ENCODE measurements around the gene BCL2.

BCL2 gene

GRCh38 chr18:63180321-63180720 lies 139.2 kb downstream of the BCL2 start:
- Histone ChIP-seq H2BK120ac (ENCODE audit: insufficient read depth, low read length, poor library complexity) (no peak overlapping the region), H2AFZ (ENCODE audit: insufficient read depth, low read length, poor library complexity) (no peak overlapping the region), H4K8ac (ENCODE audit: low read depth, low read length) (no peak overlapping the region), H3K79me2 (ENCODE audit: control insufficient read depth, insufficient read depth, low read length, poor library complexity) (no peaks in the 10 kb centered on the region), H4K91ac (ENCODE audit: low read depth, low read length) (no peak overlapping the region), H4K12ac (ENCODE audit: low read depth, low read length) (no peak overlapping the region), H3K18ac (ENCODE audit: low read length) (no peak overlapping the region), H3K4ac (ENCODE audit: low read depth, low read length) (no peak overlapping the region), H3K4me2 (ENCODE audit: low read length) (no peak overlapping the region), H2BK12ac (ENCODE audit: low read length) (no peak overlapping the region), H3K36me3 (ENCODE audit: control insufficient read depth in 1 of 2, insufficient read depth in 2 of 2, low read length in 2 of 2) (no peaks in the 10 kb centered on the region), H2AK5ac (ENCODE audit: low read length) (no peak overlapping the region), H3K4me1 (ENCODE audit: control insufficient read depth in 1 of 2, insufficient read depth in 2 of 2, low read length in 2 of 2) (peaks cover 0 to 5% of the 10 kb centered on the region in 2 experiments), H2BK5ac (ENCODE audit: low read depth, low read length, poor library complexity) (no peak overlapping the region), H3K9me3 (ENCODE audit: insufficient read depth, low read depth, low read length) (no peaks in the 10 kb centered on the region), H3K9ac (ENCODE audit: low read length) (no peak overlapping the region), H3K79me1 (ENCODE audit: low read length) (no peaks in the 10 kb centered on the region), H3K23ac (ENCODE audit: low read length) (no peak overlapping the region), H3K27ac (ENCODE audit: low read depth, low read length) (no peak overlapping the region), H3K27me3 (ENCODE audit: insufficient read depth, low read length) (no peaks in the 10 kb centered on the region), H3K4me3 (ENCODE audit: low read depth, low read length) (no peak overlapping the region), H3K14ac (ENCODE audit: low read length) (no peak overlapping the region)
- no CpG with 5 or more reads among the region's 11 CpGs for WGBS (ENCODE audit: extremely low coverage, insufficient coverage, insufficient read length)
- DNase-seq: no peak

GRCh38 chr18:63179422-63179821 lies 140.1 kb downstream of the BCL2 start:
- H2AK5ac ChIP-seq (ENCODE audit: low read length): no peak overlapping the region
- H2BK5ac ChIP-seq (ENCODE audit: low read depth, low read length, poor library complexity): no peak overlapping the region
- no peak overlapping the region for H2BK12ac ChIP-seq (ENCODE audit: low read length)
- H4K91ac ChIP-seq (ENCODE audit: low read depth, low read length): no peak overlapping the region
- H2AFZ ChIP-seq (ENCODE audit: insufficient read depth, low read length, poor library complexity): no peak overlapping the region
- no peak overlapping the region for H3K4ac ChIP-seq (ENCODE audit: low read depth, low read length)
- H3K14ac ChIP-seq (ENCODE audit: low read length): no peak overlapping the region
- no peaks in the 10 kb centered on the region for H3K9me3 ChIP-seq (ENCODE audit: insufficient read depth, low read depth, low read length)
- no peak overlapping the region for H2BK120ac ChIP-seq (ENCODE audit: insufficient read depth, low read length, poor library complexity)
- WGBS (ENCODE audit: extremely low coverage, insufficient coverage, insufficient read length): no CpG with 5 or more reads among the region's 9 CpGs
- H3K79me2 ChIP-seq (ENCODE audit: control insufficient read depth, insufficient read depth, low read length, poor library complexity): no peaks in the 10 kb centered on the region
- no peak overlapping the region for H3K9ac ChIP-seq (ENCODE audit: low read length)
- no peak overlapping the region for H3K4me3 ChIP-seq (ENCODE audit: low read depth, low read length)
- no peaks in the 10 kb centered on the region for H3K36me3 ChIP-seq (ENCODE audit: control insufficient read depth in 1 of 2, insufficient read depth in 2 of 2, low read length in 2 of 2)
- no peaks in the 10 kb centered on the region for H3K27me3 ChIP-seq (ENCODE audit: insufficient read depth, low read length)
- no peak overlapping the region for H3K18ac ChIP-seq (ENCODE audit: low read length)
- H4K8ac ChIP-seq (ENCODE audit: low read depth, low read length): no peak overlapping the region
- no peak overlapping the region for H4K12ac ChIP-seq (ENCODE audit: low read depth, low read length)
- DNase-seq: no peak
- H3K79me1 ChIP-seq (ENCODE audit: low read length): no peaks in the 10 kb centered on the region
- no peak overlapping the region for H3K4me2 ChIP-seq (ENCODE audit: low read length)
- H3K4me1 ChIP-seq (ENCODE audit: control insufficient read depth in 1 of 2, insufficient read depth in 2 of 2, low read length in 2 of 2): peaks cover 0 to 5% of the 10 kb centered on the region in 2 experiments
- H3K27ac ChIP-seq (ENCODE audit: low read depth, low read length): no peak overlapping the region
- no peak overlapping the region for H3K23ac ChIP-seq (ENCODE audit: low read length)

GRCh38 chr18:63178971-63179370 lies 140.6 kb downstream of the BCL2 start:
- H2AFZ ChIP-seq (ENCODE audit: insufficient read depth, low read length, poor library complexity): no peak overlapping the region
- no peak overlapping the region for H4K91ac ChIP-seq (ENCODE audit: low read depth, low read length)
- no CpG with 5 or more reads among the region's 2 CpGs for WGBS (ENCODE audit: extremely low coverage, insufficient coverage, insufficient read length)
- H3K23ac ChIP-seq (ENCODE audit: low read length): no peak overlapping the region
- no peak overlapping the region for H2BK12ac ChIP-seq (ENCODE audit: low read length)
- H3K36me3 ChIP-seq (ENCODE audit: control insufficient read depth in 1 of 2, insufficient read depth in 2 of 2, low read length in 2 of 2): no peaks in the 10 kb centered on the region
- H3K4me2 ChIP-seq (ENCODE audit: low read length): no peak overlapping the region
- no peak overlapping the region for H2BK5ac ChIP-seq (ENCODE audit: low read depth, low read length, poor library complexity)
- H3K79me2 ChIP-seq (ENCODE audit: control insufficient read depth, insufficient read depth, low read length, poor library complexity): no peaks in the 10 kb centered on the region
- H3K4ac ChIP-seq (ENCODE audit: low read depth, low read length): no peak overlapping the region
- no peak overlapping the region for H3K4me3 ChIP-seq (ENCODE audit: low read depth, low read length)
- no peaks in the 10 kb centered on the region for H3K27me3 ChIP-seq (ENCODE audit: insufficient read depth, low read length)
- no peak for DNase-seq
- no peak overlapping the region for H3K14ac ChIP-seq (ENCODE audit: low read length)
- no peak overlapping the region for H3K18ac ChIP-seq (ENCODE audit: low read length)
- H2BK120ac ChIP-seq (ENCODE audit: insufficient read depth, low read length, poor library complexity): no peak overlapping the region
- no peak overlapping the region for H4K12ac ChIP-seq (ENCODE audit: low read depth, low read length)
- no peak overlapping the region for H3K27ac ChIP-seq (ENCODE audit: low read depth, low read length)
- no peak overlapping the region for H2AK5ac ChIP-seq (ENCODE audit: low read length)
- H4K8ac ChIP-seq (ENCODE audit: low read depth, low read length): no peak overlapping the region
- H3K4me1 ChIP-seq (ENCODE audit: control insufficient read depth in 1 of 2, insufficient read depth in 2 of 2, low read length in 2 of 2): peaks cover 0 to 5% of the 10 kb centered on the region in 2 experiments
- H3K9ac ChIP-seq (ENCODE audit: low read length): no peak overlapping the region
- H3K79me1 ChIP-seq (ENCODE audit: low read length): no peaks in the 10 kb centered on the region
- no peaks in the 10 kb centered on the region for H3K9me3 ChIP-seq (ENCODE audit: insufficient read depth, low read depth, low read length)

- H3K79me1 ChIP-seq (ENCODE audit: low read length): no peaks in the 10 kb centered on the region
- no peak overlapping the region for H2BK120ac ChIP-seq (ENCODE audit: insufficient read depth, low read length, poor library complexity)
- H3K14ac ChIP-seq (ENCODE audit: low read length): no peak overlapping the region
- whole genome bisulfite sequencing (ENCODE audit: extremely low coverage, insufficient coverage, insufficient read length): no CpG with 5 or more reads among the region's 25 CpGs
- no peak overlapping the region for H3K18ac ChIP-seq (ENCODE audit: low read length)
- H4K91ac ChIP-seq (ENCODE audit: low read depth, low read length): no peak overlapping the region
- H3K23ac ChIP-seq (ENCODE audit: low read length): no peak overlapping the region
- no peak overlapping the region for H2BK12ac ChIP-seq (ENCODE audit: low read length)
- no peak overlapping the region for H2AFZ ChIP-seq (ENCODE audit: insufficient read depth, low read length, poor library complexity)
- H2BK5ac ChIP-seq (ENCODE audit: low read depth, low read length, poor library complexity): no peak overlapping the region
- H3K79me2 ChIP-seq (ENCODE audit: control insufficient read depth, insufficient read depth, low read length, poor library complexity): no peaks in the 10 kb centered on the region
- H3K4me3 ChIP-seq (ENCODE audit: low read depth, low read length): no peak overlapping the region
- no peak overlapping the region for H2AK5ac ChIP-seq (ENCODE audit: low read length)
- no peak overlapping the region for H3K4me2 ChIP-seq (ENCODE audit: low read length)
- H4K8ac ChIP-seq (ENCODE audit: low read depth, low read length): peak overlapping the region; percentile 12
- H3K36me3 ChIP-seq (ENCODE audit: control insufficient read depth in 1 of 2, insufficient read depth in 2 of 2, low read length in 2 of 2): no peaks in the 10 kb centered on the region
- DNase-seq: no peak
- H3K4ac ChIP-seq (ENCODE audit: low read depth, low read length): no peak overlapping the region
- no peak overlapping the region for H3K9ac ChIP-seq (ENCODE audit: low read length)
- H3K27ac ChIP-seq (ENCODE audit: low read depth, low read length): no peak overlapping the region
- H3K4me1 ChIP-seq (ENCODE audit: control insufficient read depth in 1 of 2, insufficient read depth in 2 of 2, low read length in 2 of 2): peaks cover 0 to 5% of the 10 kb centered on the region in 2 experiments
- no peak overlapping the region for H4K12ac ChIP-seq (ENCODE audit: low read depth, low read length)
- no peaks in the 10 kb centered on the region for H3K27me3 ChIP-seq (ENCODE audit: insufficient read depth, low read length)
- H3K9me3 ChIP-seq (ENCODE audit: insufficient read depth, low read depth, low read length): no peaks in the 10 kb centered on the region
Observed at GRCh38 chr18:63177919-63178821, 141.4 kb downstream of the BCL2 start.

Measured in trophoblast cell (in vitro differentiated cells and primary cell).